Measurements from ENCODE around the gene MSX1. TPM values are rescaled to one million over a fixed set of nuclear protein-coding genes. Genes with fewer than 3 reads are reported as not detected.

Gene MSX1
- total RNA-seq, 1 experiment from 2014 or later = not detected

DNA sequence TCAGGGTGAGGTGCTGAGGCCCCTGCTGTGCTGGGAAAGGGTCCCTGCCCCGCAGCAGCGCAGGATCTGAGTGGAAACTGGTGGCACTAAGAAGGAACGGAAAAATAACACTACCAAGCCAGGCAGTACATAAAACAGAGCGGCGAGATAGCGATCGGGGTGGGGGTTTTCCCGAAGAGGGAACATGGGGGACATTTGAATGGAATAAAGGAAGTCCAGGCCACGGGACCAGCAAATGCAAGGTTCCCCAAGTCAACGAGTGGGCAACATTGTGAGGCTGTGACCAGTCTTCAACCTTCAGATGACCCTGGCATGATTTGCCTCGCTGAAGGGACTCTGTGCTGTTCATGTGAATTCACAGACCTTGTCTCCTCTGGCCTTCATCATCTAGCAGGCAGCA is 13.7 kb downstream of the MSX1 start:
- Histone ChIP-seq H3K18ac (ENCODE audit: insufficient read length, low read depth, low read length) (no peak overlapping the region), H3K23me2 (ENCODE audit: insufficient read length, low read depth, low read length, poor library complexity, severe bottlenecking) (no peaks in the 10 kb centered on the region), H4K91ac (ENCODE audit: insufficient read length, low read depth, low read length) (no peak overlapping the region), H2BK120ac (ENCODE audit: low read depth, low read length, poor library complexity, severe bottlenecking) (no peak overlapping the region), H3K27me3 (ENCODE audit: insufficient read depth, low read length) (peaks cover 75% of the 10 kb centered on the region), H3T11ph (ENCODE audit: low read length) (no peak overlapping the region), H2BK5ac (ENCODE audit: insufficient read length, low read length) (no peak overlapping the region), H3K4me1 (ENCODE audit: insufficient read depth, low read length) (no peaks in the 10 kb centered on the region), H2BK15ac (ENCODE audit: low read depth, low read length) (no peak overlapping the region), H2BK12ac (ENCODE audit: insufficient read length, low read depth, low read length) (no peak overlapping the region), H4K5ac (ENCODE audit: insufficient read length, low read depth, low read length) (no peak overlapping the region), H3K9me3 (ENCODE audit: control insufficient read depth, low read depth, low read length) (no peaks in the 10 kb centered on the region), H2BK20ac (ENCODE audit: low read depth, low read length, poor library complexity, severe bottlenecking) (no peak overlapping the region), H3K56ac (ENCODE audit: insufficient read length, low read depth, low read length) (no peak overlapping the region), H4K20me1 (ENCODE audit: control insufficient read depth, insufficient read depth, insufficient read length) (peaks cover 2% of the 10 kb centered on the region), H3K4me2 (ENCODE audit: insufficient read depth, insufficient read length, low read length) (no peak overlapping the region), H3K79me1 (ENCODE audit: insufficient read depth, low read depth, low read length, poor library complexity, severe bottlenecking) (no peaks in the 10 kb centered on the region), H3K14ac (ENCODE audit: insufficient read depth, low read length) (no peak overlapping the region), H3K23ac (ENCODE audit: insufficient read length, low read depth, low read length) (no peak overlapping the region), H3K9ac (ENCODE audit: extremely low read depth, insufficient read length, low read length) (no peak overlapping the region), H3K79me2 (ENCODE audit: insufficient read depth, low read length) (no peaks in the 10 kb centered on the region), H4K8ac (replicated peaks; ENCODE audit: insufficient read length, low read depth, low read length) (no peak overlapping the region), H3K4ac (ENCODE audit: low read depth, low read length) (no peak overlapping the region), H3K27ac (ENCODE audit: insufficient read length, low read depth, low read length) (no peak overlapping the region), H2AK5ac (ENCODE audit: insufficient read length, low read length) (no peak overlapping the region), H2AFZ (ENCODE audit: low read length) (no peak overlapping the region)
- DNase-seq = no peak
- Mint-ChIP-seq H3K9me3 (peaks cover 2 to 3% of the 10 kb centered on the region in 2 experiments; a peak in 3 of 5 replicates), H3K27ac (no peak overlapping the region; a peak in 1 of 7 replicates), H3K4me3 (peak overlapping the region in 1 of 2 experiments; percentile 11; a peak in 1 of 5 replicates), H3K36me3 (ENCODE audit: insufficient read depth in 1 of 3, low read depth in 3 of 3) (no peaks in the 10 kb centered on the region; a peak in 1 of 7 replicates), H3K4me1 (peaks cover 12 to 38% of the 10 kb centered on the region in 2 experiments), H3K27me3 (ENCODE audit: low read depth) (no peaks in the 10 kb centered on the region)
- TF ChIP-seq, protein P1, sequence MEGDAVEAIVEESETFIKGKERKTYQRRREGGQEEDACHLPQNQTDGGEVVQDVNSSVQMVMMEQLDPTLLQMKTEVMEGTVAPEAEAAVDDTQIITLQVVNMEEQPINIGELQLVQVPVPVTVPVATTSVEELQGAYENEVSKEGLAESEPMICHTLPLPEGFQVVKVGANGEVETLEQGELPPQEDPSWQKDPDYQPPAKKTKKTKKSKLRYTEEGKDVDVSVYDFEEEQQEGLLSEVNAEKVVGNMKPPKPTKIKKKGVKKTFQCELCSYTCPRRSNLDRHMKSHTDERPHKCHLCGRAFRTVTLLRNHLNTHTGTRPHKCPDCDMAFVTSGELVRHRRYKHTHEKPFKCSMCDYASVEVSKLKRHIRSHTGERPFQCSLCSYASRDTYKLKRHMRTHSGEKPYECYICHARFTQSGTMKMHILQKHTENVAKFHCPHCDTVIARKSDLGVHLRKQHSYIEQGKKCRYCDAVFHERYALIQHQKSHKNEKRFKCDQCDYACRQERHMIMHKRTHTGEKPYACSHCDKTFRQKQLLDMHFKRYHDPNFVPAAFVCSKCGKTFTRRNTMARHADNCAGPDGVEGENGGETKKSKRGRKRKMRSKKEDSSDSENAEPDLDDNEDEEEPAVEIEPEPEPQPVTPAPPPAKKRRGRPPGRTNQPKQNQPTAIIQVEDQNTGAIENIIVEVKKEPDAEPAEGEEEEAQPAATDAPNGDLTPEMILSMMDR (conservative IDR thresholded peaks at IDR 0.05) = no peak
- WGBS (ENCODE audit: extremely low coverage, insufficient read length, low lambda C conversion rate) = no CpG with 5 or more reads among the region's 11 CpGs

All from H9 (cell line).